PFSK-1 (cell line): Measurements from ENCODE around the gene DNAJA3.

Experiments
- FOXP2 ChIP-seq: optimal IDR thresholded peaks from 2 replicates; pipeline ENCODE3; 2011; ENCODE audit warnings: borderline replicate concordance, control low read depth, inconsistent platforms; ENCODE audit not compliant: insufficient read depth; ENCODE audit errors: extremely low read length, extremely low read depth
- POLR2AphosphoS5 ChIP-seq: IDR thresholded peaks from 2 replicates; pipeline ENCODE4 v1.6.1; 2012; ENCODE audit warnings: low read depth, mild to moderate bottlenecking, control low read depth, low read length, moderate library complexity
- REST ChIP-seq, 2 experiments: IDR thresholded peaks; 2 replicates each; pipeline versions ENCODE4 v1.6.1 to v1.8.0; 2011 to 2012; ENCODE audit warnings: low read depth in 2 of 2, low read length in 2 of 2, control low read depth in 1 of 2, inconsistent platforms in 1 of 2, mild to moderate bottlenecking in 1 of 2, moderate library complexity in 1 of 2; ENCODE audit not compliant: insufficient read depth in 1 of 2
- SIN3A ChIP-seq: IDR thresholded peaks from 2 replicates; pipeline ENCODE4 v1.6.1; 2012; ENCODE audit warnings: mild to moderate bottlenecking, low read length, moderate library complexity, borderline replicate concordance; ENCODE audit not compliant: insufficient read depth
- TAF1 ChIP-seq: IDR thresholded peaks from 2 replicates; pipeline ENCODE4 v1.6.1; 2012; ENCODE audit warnings: low read length, control low read depth, borderline replicate concordance; ENCODE audit not compliant: insufficient read depth

Gene DNAJA3

GRCh38 chr16:4378161-4378666, 47.5 kb upstream of the DNAJA3 start:
- TF ChIP-seq TAF1 (no peak), FOXP2 (no peak), SIN3A (no peak), POLR2AphosphoS5 (no peak), REST (IDR thresholded peaks at IDR 0.05; ENCODE audit: insufficient read depth in 1 of 2, low read depth in 2 of 2, low read length in 2 of 2) (no peak)

DNA sequence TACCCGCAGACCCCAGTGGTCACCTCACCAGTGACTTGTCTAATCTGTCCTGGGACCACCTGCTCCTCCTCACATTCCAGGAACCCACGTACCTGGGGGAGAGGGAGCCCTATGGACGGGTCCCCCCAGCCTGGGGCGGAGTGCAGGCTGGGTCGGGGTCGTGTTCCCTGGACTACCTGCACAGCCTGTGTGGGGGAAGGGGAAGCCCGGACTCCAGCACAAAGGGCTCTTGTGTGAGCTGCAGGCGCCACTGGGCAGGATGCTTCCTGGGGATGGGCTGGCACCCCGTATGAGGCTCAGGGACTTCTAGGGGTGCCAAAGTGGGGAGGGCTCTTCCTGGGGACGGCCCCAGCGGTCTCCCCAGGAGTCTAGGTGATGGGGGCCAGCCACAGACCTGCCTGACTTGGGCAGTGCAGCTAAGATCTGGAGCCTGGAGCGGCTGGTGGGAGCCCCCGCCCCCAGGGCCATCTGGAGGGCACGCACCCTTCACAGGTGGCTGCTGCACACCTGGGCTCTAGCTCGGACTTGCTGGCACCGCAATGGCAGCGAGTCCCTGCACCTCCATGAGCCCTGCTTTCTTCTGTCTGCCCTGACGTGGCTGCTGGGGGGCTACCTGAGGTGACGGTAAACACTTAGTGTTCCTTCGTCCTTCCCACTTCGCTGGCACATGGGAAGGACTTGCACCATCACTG, 46.5 kb upstream of the DNAJA3 start:
- TF ChIP-seq REST (IDR thresholded peaks at IDR 0.05; ENCODE audit: insufficient read depth in 1 of 2, low read depth in 2 of 2, low read length in 2 of 2) (no peak), FOXP2 (no peak), POLR2AphosphoS5 (no peak), TAF1 (no peak), SIN3A (no peak)

DNA sequence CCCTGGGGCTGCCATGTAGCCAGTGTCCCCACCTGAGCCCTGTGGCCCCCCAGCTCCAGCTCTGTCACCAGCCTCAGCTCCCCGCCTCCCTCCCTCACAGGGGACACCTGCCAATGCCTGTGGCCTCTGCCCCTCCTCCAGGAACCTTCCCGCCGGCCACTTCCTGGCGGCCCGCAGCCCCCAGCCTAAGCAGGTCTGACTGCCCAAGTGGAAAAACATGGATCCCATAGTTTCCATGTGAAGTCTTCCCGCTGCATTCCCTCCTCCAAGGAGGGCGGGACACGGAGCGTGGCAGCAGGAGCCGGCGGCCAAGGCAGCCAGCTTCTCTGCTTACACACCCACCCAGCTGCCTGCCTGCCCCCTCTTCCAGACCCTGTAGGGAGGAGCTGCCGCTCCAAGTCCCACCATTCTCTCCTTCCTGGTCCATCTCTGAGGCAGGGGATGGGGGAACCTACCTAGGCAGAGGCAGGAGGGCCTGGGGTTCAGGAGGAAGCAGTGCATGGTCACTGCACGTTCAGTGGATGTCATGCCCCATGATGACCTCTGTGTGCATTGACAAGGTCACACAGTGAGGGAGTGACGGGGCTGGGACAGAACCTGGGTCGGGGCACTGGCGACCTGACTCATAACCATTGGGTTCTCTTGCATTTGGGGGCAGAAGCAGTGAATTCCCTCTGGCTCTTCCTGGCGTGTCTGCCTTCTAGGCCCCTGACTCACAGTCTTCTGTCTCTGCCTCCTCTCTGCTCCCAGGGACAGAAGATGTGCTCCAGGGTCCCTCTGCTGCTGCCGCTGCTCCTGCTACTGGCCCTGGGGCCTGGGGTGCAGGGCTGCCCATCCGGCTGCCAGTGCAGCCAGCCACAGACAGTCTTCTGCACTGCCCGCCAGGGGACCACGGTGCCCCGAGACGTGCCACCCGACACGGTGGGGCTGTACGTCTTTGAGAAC, 45.3 kb upstream of the DNAJA3 start:
- no peak for TF ChIP-seq POLR2AphosphoS5
- no peak for TF ChIP-seq SIN3A
- TF ChIP-seq FOXP2, result no peak
- TF ChIP-seq TAF1, result no peak
- TF ChIP-seq REST (IDR thresholded peaks at IDR 0.05; ENCODE audit: insufficient read depth in 1 of 2, low read depth in 2 of 2, low read length in 2 of 2), result no peak

- TF ChIP-seq TAF1, result no peak
- TF ChIP-seq POLR2AphosphoS5, result no peak
- no peak for TF ChIP-seq FOXP2
- TF ChIP-seq REST (IDR thresholded peaks at IDR 0.05; ENCODE audit: insufficient read depth in 1 of 2, low read depth in 2 of 2, low read length in 2 of 2), result no peak
- TF ChIP-seq SIN3A, result no peak
Observed at GRCh38 chr16:4381072-4381934, 44.4 kb upstream of the DNAJA3 start.
